NCI-H510A (cell line): ENCODE results near the gene GNAZ.

Experiments
- DNase-seq: peaks from one replicate; lab custom pipeline; 2025; lab: John Stamatoyannopoulos, UW

GNAZ gene

DNA sequence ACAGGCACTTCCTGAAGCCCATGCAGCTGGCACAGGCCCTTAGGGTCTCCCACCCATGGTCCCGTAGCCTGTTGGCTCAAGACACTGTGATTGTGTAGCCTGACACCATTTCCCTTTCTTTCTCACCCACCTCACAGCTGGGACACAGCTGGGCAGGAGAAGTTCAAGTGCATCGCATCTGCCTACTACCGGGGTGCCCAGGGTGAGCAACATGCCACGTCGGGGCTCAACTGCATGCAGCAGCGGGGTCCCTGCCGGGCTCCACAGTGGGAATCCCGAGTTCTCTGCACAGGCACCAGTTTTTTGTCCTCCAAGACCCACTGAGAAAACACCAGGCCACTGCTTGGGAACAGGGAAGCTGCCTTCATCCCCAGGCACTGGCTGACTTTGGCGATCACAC, 85.5 kb downstream of the GNAZ start:
- no peak for DNase-seq

DNA sequence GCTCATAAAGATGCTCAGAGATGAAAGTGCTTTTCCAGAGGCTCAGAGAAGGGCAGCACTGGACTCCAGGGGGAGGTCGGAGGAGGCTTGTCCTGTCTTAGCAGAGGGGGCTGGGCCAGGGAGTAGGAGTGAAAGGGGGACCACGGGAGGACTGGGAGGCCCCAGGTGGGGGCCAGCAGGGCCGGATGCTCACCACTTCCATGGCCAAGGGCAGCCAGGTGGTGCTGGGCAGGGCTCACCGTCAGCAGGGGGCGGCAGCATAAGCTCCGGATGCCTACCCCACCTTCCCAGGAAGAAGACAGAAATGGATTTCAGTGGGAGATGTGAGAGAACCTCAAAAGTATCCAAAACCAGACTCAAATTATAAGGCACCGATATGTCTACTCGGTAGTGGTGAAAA, 86.0 kb downstream of the GNAZ start:
- DNase-seq, result no peak

DNA sequence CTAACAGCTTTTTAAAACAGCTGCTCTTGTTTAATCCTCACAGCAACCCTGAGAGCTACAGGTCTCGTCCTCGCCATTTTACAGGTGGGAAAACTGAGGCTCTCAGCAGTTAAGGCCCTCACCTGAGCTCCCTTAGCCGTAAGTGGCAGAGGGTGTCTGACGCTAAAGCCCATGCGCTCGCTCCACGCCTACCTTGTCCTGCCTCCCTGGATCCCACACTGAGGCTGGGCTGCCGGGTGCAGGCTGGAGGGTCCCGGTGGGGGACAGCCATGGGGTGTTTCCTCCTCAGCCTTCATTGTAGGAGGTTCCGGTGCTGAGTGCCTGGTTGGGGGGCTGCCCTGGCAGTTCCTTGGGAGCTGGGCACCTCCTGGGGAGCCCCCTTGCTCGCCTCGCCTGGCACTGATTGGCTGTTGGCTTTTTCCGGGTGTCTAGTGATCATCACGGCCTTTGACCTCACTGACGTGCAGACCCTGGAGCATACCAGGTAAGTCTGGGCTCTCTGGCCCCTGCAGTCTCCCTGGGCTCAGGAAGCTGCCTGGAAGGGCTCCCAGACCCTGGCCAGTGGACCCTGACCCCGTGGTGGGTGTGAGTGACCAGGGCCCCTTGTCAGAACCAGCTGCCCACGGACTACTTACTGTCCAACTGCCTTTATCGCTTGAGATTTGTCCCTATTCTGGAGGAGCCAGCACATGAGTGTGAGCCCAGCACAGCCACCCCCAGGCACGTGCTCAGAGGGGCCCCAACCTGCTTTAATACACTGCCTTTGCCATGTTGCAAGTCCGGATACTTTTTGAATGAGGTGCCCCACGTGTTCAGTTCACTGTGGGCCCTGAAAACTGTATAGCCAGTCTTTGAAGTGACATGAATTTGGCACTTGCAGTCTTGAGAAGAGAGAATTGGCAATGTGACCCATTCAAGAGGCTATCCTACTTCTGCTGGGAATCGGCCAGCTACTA, 87.5 kb downstream of the GNAZ start:
- DNase-seq, result no peak

DNA sequence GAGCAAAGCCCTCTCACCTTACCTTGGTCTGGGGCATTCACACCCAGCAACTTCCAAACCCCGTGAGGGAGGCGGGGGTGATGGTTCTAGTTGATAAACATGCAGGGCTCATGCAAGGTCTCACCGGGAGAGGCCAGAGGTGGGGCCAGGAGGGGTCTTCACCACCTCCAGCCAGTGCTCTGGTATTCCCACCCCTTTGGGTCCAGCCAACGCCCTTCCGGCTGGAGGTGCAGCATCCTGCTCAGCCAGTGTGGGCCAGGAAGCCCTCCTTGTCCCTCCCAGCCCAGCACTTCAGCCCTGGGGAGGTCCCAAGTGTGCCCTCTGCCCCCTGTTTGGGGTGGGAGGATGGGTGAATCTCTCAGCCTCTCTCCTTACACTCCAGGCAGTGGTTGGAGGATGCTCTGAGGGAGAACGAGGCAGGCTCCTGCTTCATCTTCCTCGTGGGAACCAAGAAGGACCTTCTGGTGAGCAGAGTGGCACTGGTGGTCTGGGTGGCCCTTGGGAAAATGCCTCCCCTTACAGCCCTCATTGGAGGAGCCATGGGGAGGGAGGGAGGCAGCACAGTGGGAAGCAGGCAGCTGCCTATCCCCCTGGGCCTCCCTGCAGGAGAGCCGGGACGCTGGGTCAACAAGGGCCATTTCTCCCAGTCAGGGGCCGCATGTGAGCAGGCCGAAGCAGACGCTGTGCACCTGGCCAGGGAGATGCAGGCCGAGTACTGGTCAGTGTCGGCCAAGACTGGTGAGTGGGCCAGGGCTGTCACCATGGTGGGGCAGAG, 88.4 kb downstream of the GNAZ start:
- no peak for DNase-seq

DNA sequence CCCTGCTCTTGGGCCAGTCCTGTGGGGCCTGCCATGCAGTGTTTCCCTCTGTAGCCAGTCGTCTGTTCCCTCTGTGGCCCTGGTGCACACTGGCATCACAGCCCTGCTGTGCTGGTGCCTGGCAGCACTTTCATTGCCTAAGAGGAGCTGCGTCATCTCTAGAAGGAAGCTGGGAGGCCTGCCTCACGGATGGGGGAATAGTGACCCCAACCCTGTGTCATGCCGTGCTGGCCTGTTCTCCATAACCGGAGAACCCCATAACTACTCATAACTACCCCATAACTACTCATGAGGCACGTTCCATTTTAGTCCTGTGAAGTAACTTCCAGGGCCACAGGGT, 88.9 kb downstream of the GNAZ start:
- DNase-seq, result no peak

DNA sequence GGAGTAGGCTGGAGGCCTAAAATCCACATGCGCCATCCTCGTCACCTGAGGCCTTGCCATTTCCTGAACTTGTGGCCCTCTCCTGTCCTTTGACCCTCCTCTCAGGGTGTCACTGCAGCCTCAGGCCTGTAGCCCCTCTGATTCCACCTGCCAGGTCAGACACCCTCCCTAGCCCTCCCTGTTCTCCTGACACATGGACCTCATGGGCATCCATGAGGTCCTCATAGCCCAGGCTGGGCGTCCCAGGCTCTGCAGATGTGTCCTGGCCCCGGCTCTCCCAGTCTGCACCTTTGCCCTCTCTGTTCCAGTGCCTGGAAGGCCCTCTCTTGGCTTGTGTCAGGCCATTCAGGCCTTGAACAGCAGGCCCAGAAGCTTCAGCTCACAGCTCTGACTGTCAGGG, 90.7 kb downstream of the GNAZ start:
- DNase-seq, result no peak

DNA sequence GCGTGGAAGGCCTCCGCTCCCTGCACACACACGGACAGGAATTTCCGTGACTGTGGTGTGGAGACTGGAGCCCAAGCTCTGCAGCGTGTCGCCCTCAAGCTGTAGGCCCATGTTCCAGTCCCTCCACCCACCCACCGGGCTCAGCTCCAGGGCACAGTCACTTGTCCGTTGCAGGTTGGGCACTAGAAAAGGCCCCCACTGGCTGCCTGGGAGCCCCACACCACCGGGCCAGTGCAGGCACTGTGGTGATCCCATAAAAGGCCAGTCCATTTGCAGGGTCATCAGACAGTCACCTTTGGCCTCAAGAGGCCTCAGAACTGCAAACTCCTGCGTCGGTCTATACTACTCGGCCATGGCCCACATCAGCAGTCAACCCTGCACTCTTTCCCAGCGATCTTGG, 91.3 kb downstream of the GNAZ start:
- DNase-seq, result no peak

DNA sequence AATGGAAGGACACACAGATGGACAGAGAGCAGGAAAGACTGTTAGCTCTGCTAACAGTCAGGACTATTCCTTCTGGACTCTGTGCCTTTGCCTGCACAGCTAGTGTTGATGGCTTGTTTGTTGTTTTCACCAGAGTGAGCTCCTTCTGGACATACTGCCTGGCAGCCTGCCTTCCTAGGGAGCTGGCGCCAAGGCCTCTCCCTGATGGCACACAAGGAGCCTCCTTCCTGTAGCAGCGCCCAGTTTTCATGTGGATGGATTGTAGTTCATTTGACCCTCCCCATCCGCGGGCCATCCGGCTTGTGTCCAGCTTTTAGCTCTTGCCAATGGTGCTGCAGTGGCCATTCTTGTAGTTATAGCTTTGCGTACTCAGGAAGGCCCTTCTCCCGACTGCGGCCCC, 93.3 kb downstream of the GNAZ start:
- DNase-seq, result no peak

DNA sequence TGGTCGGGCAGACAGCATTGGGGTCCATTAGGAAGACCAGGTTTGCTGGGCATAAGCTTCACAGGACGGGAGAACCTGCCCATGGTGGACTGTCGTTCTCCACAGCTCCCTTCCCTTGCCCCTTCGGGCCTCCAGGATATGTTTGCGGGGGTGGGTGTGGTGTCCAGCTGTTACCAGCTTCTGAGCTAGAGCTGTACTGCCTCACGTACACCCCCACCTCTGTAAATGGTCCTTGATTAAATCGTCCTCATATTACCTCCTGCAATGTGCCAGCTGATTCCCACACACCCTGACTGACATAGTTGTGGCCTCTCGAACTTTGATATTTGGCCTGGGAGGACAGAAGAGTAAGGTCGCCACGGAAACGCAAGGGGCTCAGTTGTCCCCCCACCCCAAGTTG, 93.8 kb downstream of the GNAZ start:
- no peak for DNase-seq

DNA sequence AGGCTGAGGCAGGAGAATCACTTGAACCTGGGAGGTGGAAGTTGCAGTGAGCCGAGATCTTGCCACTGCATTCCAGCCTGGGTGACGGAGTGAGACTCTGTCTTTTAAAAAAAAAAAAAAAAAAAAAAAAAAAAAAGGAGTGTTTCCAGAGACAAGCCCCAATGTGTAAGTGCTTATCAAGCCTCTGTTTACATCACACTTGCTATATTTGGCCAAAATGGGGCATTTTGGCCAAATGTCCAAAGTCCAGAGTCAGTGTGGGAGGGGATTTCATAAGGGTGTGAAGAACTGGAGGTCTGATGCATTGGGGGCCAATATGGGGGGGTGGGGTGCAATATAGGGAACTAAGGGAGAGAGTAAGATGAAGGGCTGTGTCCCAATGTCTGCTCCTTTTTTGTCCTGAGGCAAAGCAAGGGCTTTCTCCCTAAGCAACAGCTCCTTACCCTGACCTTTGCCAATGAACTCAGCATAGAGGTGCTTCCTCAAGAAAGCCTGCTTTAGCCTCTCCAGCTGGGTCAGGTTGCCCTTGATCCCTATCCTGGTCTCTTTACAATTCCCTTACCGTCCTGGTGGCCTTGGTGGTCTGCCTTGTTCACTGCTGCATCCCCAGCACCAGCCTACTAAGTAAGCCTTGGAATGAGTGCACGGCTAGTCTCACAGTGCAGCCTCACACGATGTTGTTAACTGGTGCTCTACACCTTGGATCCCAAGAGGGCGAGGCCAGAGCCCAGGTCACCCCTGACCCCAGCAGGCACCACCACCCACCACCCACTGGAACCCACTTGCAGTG, 95.9 kb downstream of the GNAZ start:
- DNase-seq, result no peak

DNA sequence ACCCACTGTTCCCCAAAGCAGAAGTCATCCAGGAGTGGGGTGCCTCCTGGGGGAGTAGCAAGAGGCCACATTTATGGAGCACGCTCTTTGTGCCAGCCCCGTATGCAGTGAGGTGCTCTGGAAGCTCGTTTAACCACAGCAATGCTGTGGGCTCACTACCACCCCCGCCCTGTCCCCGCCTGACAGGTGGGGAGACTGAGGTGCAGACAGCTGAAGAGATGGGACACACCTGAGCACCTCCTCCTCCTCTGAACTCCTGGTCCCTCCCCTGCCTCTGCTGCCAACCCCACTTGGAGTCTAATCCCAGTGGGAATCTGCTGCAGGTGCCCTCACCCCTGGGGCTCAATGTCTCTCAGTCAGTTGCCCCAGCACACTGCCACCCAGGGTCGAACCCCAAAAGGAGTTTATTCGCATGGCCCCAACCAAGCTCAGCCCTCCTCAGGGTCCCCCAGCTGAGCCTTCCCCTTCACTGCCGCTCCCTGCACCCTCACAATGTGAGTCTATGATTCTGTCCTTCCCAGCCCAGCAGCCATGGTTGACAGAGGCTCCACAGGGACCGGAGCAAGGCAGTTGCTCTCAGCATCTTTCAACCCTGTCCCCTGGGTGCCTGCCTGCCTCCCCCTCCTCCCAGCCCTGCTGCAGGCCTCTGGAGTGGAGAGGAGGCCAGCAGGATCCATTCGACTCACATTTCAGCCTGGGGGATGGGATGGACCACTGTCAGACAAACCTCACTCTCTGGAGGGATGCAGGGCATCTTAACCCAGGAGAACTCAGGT, 96.7 kb downstream of the GNAZ start:
- no peak for DNase-seq

DNA sequence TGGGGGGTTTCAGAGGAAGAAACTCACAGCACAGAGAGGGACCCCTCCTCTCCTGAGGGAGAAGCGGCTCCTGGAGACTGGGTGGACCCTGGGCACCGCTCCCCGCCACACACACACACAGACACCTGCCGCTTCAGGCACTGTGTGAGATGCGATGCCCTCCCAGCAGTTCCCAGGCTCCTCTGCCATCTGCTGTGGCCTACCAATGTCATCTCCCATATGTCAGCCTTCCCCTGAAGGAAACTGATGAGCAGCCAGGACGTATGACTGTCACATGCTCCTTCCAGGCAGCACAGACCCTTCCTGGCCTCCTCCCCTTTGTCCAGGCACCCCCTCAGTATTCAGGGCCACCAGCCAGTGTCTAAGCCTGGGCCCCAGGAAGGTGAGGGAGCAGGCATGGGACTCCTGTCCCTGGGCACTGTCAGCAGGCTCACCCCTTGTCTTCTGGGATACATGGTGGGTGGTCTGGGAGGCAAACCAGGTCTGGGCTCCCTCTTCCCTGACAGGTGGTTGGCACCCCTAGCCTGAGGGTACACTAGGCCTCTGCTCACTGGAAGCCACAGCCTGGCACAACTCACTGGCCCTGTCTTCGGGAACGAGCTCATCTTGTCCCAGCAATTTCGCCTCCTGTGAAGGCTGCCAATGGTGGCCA, 98.2 kb downstream of the GNAZ start:
- DNase-seq, result no peak

DNA sequence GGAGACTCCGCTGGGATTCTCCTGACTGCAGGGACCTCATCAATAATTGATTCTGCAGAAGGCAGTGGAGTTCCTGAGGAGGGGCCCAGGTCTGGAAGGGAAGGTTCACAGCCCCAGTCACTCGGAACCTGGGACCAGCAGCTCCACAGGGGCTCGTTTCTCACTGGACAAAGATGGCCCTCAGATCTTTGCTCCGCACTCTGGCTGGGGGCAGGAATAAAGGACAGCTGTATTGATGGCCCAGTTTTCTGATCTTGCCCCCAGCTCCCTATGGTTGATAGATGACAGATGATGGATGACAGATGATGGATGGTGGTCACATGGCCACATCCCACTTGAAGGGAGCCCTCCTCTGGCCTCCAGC, 98.7 kb downstream of the GNAZ start:
- DNase-seq, result no peak
